ENCODE measurements around the gene PLPPR4.
"Not testable (repeated sequence)": the region's sequence is repeated elsewhere in the genome, so short reads cannot be mapped to it uniquely, and the experiment has no call there.

The PLPPR4 gene

GRCh38 chr1:99246152-99246551, 18.1 kb upstream of the PLPPR4 start:
- no peak for DNase-seq (ENCODE audit: low spot score in 2 of 2)
- no peak for ATAC-seq (ENCODE audit: low read depth)
- Mint-ChIP-seq H3K27me3 (no peaks in the 10 kb centered on the region), H3K4me3 (no peak overlapping the region), H3K27ac (no peak overlapping the region), H3K9me3 (peaks cover 6% of the 10 kb centered on the region), H3K36me3 (no peaks in the 10 kb centered on the region), H3K4me1 (no peaks in the 10 kb centered on the region)

- Mint-ChIP-seq H3K4me3 (no peak overlapping the region), H3K36me3 (no peaks in the 10 kb centered on the region), H3K27ac (no peak overlapping the region), H3K27me3 (no peaks in the 10 kb centered on the region), H3K4me1 (no peaks in the 10 kb centered on the region), H3K9me3 (peaks cover 6% of the 10 kb centered on the region)
- ATAC-seq (ENCODE audit: low read depth) (no peak), DNase-seq (ENCODE audit: low spot score in 2 of 2) (no peak)
Observed at GRCh38 chr1:99247199-99247598, 17.1 kb upstream of the PLPPR4 start.

- DNase-seq (ENCODE audit: low spot score in 2 of 2), result no peak
Observed at GRCh38 chr1:99250728-99251127, 13.6 kb upstream of the PLPPR4 start.

GRCh38 chr1:99251308-99251707, 13.0 kb upstream of the PLPPR4 start:
- H3K9me3 Mint-ChIP-seq, result peaks cover 4% of the 10 kb centered on the region
- H3K27me3 Mint-ChIP-seq, result no peaks in the 10 kb centered on the region
- no peak for ATAC-seq (ENCODE audit: low read depth)
- no peak overlapping the region for H3K4me3 Mint-ChIP-seq
- no peaks in the 10 kb centered on the region for H3K36me3 Mint-ChIP-seq
- DNase-seq (ENCODE audit: low spot score in 2 of 2), result no peak
- no peak overlapping the region for H3K27ac Mint-ChIP-seq
- no peaks in the 10 kb centered on the region for H3K4me1 Mint-ChIP-seq

More at GRCh38 chr1:99250728-99251127, 13.6 kb upstream of the PLPPR4 start:
- Mint-ChIP-seq H3K27me3 (no peaks in the 10 kb centered on the region), H3K4me3 (no peak overlapping the region), H3K36me3 (no peaks in the 10 kb centered on the region), H3K9me3 (peaks cover 4% of the 10 kb centered on the region), H3K27ac (no peak overlapping the region), H3K4me1 (no peaks in the 10 kb centered on the region)
- no peak for ATAC-seq (ENCODE audit: low read depth)

- no peak overlapping the region for H3K27ac Mint-ChIP-seq
- H3K27me3 Mint-ChIP-seq, result no peaks in the 10 kb centered on the region
- no peaks in the 10 kb centered on the region for H3K36me3 Mint-ChIP-seq
- no peak overlapping the region for H3K4me3 Mint-ChIP-seq
- ATAC-seq (ENCODE audit: low read depth) (no peak), DNase-seq (ENCODE audit: low spot score in 2 of 2) (no peak)
- H3K4me1 Mint-ChIP-seq, result no peaks in the 10 kb centered on the region
- H3K9me3 Mint-ChIP-seq, result no peaks in the 10 kb centered on the region
Observed at GRCh38 chr1:99252630-99253029, 11.7 kb upstream of the PLPPR4 start.

- not testable (repeated sequence) for H3K36me3 Mint-ChIP-seq; H3K4me3 Mint-ChIP-seq; ATAC-seq (ENCODE audit: low read depth); H3K4me1 Mint-ChIP-seq; DNase-seq (ENCODE audit: low spot score in 2 of 2); H3K9me3 Mint-ChIP-seq; H3K27ac Mint-ChIP-seq
- peaks cover 16% of the 10 kb centered on the region for H3K27me3 Mint-ChIP-seq
Observed at GRCh38 chr1:99260402-99260801, 3.9 kb upstream of the PLPPR4 start.

GRCh38 chr1:99265124-99265523, 832 bp downstream of the PLPPR4 start:
- Mint-ChIP-seq H3K4me3 (no peak overlapping the region), H3K27ac (no peak overlapping the region), H3K27me3 (peaks cover 18% of the 10 kb centered on the region), H3K4me1 (no peaks in the 10 kb centered on the region), H3K9me3 (peaks cover 6% of the 10 kb centered on the region), H3K36me3 (no peaks in the 10 kb centered on the region)
- DNase-seq (ENCODE audit: low spot score in 2 of 2) (no peak), ATAC-seq (ENCODE audit: low read depth) (no peak)

GRCh38 chr1:99266726-99267125, 2.4 kb downstream of the PLPPR4 start:
- Mint-ChIP-seq H3K4me1 (no peaks in the 10 kb centered on the region), H3K27me3 (peaks cover 18% of the 10 kb centered on the region), H3K4me3 (no peak overlapping the region), H3K27ac (no peak overlapping the region), H3K9me3 (peaks cover 6% of the 10 kb centered on the region), H3K36me3 (no peaks in the 10 kb centered on the region)
- ATAC-seq (ENCODE audit: low read depth), result no peak
- no peak for DNase-seq (ENCODE audit: low spot score in 2 of 2)

- Mint-ChIP-seq H3K4me1 (no peaks in the 10 kb centered on the region), H3K36me3 (no peaks in the 10 kb centered on the region), H3K27ac (no peak overlapping the region), H3K27me3 (peaks cover 10% of the 10 kb centered on the region), H3K4me3 (no peak overlapping the region), H3K9me3 (peaks cover 2% of the 10 kb centered on the region)
- ATAC-seq (ENCODE audit: low read depth), result no peak
- DNase-seq (ENCODE audit: low spot score in 2 of 2), result no peak
Observed at GRCh38 chr1:99268021-99268420, 3.7 kb downstream of the PLPPR4 start.

- H3K4me1 Mint-ChIP-seq, result no peaks in the 10 kb centered on the region
- H3K36me3 Mint-ChIP-seq, result no peaks in the 10 kb centered on the region
- ATAC-seq (ENCODE audit: low read depth) (no peak), DNase-seq (ENCODE audit: low spot score in 2 of 2) (no peak)
- H3K9me3 Mint-ChIP-seq, result peaks cover 4% of the 10 kb centered on the region
- no peak overlapping the region for H3K4me3 Mint-ChIP-seq
- peaks cover 5% of the 10 kb centered on the region for H3K27me3 Mint-ChIP-seq
- H3K27ac Mint-ChIP-seq, result no peak overlapping the region
Observed at GRCh38 chr1:99269321-99269720, 5.0 kb downstream of the PLPPR4 start.

GRCh38 chr1:99270646-99271045, 6.4 kb downstream of the PLPPR4 start:
- Mint-ChIP-seq H3K27ac (no peak overlapping the region), H3K9me3 (peaks cover 3% of the 10 kb centered on the region), H3K36me3 (no peaks in the 10 kb centered on the region), H3K4me3 (no peak overlapping the region), H3K4me1 (no peaks in the 10 kb centered on the region), H3K27me3 (no peaks in the 10 kb centered on the region)
- ATAC-seq (ENCODE audit: low read depth), result no peak
- DNase-seq (ENCODE audit: low spot score in 2 of 2), result no peak

GRCh38 chr1:99271249-99271648, 7.0 kb downstream of the PLPPR4 start:
- DNase-seq (ENCODE audit: low spot score in 2 of 2) (no peak), ATAC-seq (ENCODE audit: low read depth) (no peak)
- Mint-ChIP-seq H3K4me3 (no peak overlapping the region), H3K27ac (no peak overlapping the region), H3K27me3 (no peaks in the 10 kb centered on the region), H3K36me3 (no peaks in the 10 kb centered on the region), H3K9me3 (peaks cover 3% of the 10 kb centered on the region), H3K4me1 (no peaks in the 10 kb centered on the region)

- Mint-ChIP-seq H3K36me3 (no peaks in the 10 kb centered on the region), H3K27ac (no peak overlapping the region), H3K9me3 (peaks cover 3% of the 10 kb centered on the region), H3K4me1 (no peaks in the 10 kb centered on the region), H3K27me3 (no peaks in the 10 kb centered on the region), H3K4me3 (no peak overlapping the region)
- ATAC-seq (ENCODE audit: low read depth) (no peak), DNase-seq (ENCODE audit: low spot score in 2 of 2) (no peak)
Observed at GRCh38 chr1:99277066-99277465, 12.8 kb downstream of the PLPPR4 start.

- Mint-ChIP-seq H3K4me3 (no peak overlapping the region), H3K9me3 (peaks cover 2% of the 10 kb centered on the region), H3K4me1 (no peaks in the 10 kb centered on the region), H3K27me3 (no peaks in the 10 kb centered on the region), H3K27ac (no peak overlapping the region), H3K36me3 (no peaks in the 10 kb centered on the region)
- DNase-seq (ENCODE audit: low spot score in 2 of 2), result no peak
- no peak for ATAC-seq (ENCODE audit: low read depth)
Observed at GRCh38 chr1:99279525-99279924, 15.2 kb downstream of the PLPPR4 start.

GRCh38 chr1:99281105-99281504, 16.8 kb downstream of the PLPPR4 start:
- ATAC-seq (ENCODE audit: low read depth) (no peak), DNase-seq (ENCODE audit: low spot score in 2 of 2) (no peak)
- Mint-ChIP-seq H3K4me1 (no peaks in the 10 kb centered on the region), H3K9me3 (peaks cover 2% of the 10 kb centered on the region), H3K4me3 (no peak overlapping the region), H3K27ac (no peak overlapping the region), H3K27me3 (no peaks in the 10 kb centered on the region), H3K36me3 (no peaks in the 10 kb centered on the region)

GRCh38 chr1:99282536-99282935, 18.2 kb downstream of the PLPPR4 start:
- ATAC-seq (ENCODE audit: low read depth), result no peak
- Mint-ChIP-seq H3K4me1 (no peaks in the 10 kb centered on the region), H3K4me3 (no peak overlapping the region), H3K27me3 (no peaks in the 10 kb centered on the region), H3K27ac (no peak overlapping the region), H3K36me3 (no peaks in the 10 kb centered on the region), H3K9me3 (peaks cover 5% of the 10 kb centered on the region)
- no peak for DNase-seq (ENCODE audit: low spot score in 2 of 2)

Data from memory B cell (primary cell).